Measurements from ENCODE around the gene ANK3.

The ANK3 gene

DNA sequence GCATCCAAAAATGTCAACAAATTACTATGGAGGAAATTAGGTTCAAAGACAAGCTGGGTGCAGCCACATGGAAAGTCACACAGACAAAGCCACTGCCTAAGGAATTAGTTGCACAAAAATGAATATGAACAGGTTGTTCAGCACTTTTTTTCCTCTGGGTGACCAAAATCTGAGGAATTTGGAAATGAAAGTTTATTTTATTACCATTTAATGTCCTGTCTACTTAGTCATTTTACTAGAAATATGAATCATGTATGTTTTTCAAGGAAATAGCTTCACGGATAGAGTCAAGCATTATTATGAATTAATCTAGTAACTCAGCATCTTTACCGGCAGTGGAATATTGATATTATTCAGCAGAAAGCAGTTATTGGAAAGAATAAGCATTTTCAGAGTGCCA, 106.3 kb downstream of the ANK3 start:
- in situ Hi-C loops (cut with MboI; ENCODE audit: low sequenced_read_pairs), result no loop called here

DNA sequence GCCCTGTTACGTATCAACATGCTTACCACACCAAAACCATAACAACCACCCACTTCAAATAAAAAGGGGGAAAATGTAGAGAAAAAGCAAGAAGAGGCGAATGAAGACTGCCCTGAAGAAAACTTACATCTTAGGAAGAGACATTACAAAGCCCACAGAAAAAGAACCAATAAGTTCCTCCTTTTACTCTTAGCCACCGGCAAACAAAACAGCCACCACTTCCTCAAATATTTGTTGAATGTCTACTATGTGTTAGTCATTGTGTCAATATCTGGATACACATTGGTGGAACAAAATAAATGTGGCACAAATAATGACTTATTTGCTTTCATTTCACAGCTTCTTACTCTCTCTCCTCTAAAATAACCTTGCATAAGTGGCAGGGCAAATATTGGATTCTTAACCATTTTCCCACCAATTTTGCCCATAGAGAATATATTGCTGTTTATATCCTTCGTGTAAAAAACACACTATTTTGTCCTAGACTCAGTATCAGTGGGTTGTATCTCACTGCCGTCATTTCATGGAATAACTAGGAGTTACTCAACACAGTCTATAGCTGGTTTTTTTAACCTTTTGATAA, 106.8 kb downstream of the ANK3 start:
- in situ Hi-C loops (cut with MboI; ENCODE audit: low sequenced_read_pairs), result no loop called here

DNA sequence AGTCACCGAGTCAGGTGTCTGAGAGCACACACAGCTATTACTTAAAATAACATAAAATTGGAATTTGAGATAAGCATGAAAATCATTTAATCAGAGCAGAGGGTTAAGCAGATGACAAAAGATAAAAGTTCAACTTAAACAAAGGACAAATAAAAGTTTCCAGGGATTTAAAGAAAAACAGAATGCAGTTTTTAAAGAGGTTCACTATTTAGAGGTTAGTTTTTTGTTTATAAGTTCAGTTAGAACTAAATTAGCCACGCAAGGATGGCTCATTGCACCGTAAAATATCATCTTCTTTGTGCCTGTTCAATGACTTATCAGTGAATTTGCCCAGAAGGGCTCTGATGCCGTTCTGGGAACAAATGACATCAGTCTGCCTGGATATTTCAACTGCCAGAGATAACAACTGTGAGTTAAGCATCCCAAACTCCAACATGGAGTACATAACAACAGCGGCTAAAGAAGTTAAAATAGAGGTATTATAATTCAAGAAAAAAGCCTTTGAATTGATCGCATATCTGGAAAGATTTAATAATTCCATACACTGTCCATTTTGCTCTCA, 107.8 kb downstream of the ANK3 start:
- in situ Hi-C loops (cut with MboI; ENCODE audit: low sequenced_read_pairs), result no loop called here

DNA sequence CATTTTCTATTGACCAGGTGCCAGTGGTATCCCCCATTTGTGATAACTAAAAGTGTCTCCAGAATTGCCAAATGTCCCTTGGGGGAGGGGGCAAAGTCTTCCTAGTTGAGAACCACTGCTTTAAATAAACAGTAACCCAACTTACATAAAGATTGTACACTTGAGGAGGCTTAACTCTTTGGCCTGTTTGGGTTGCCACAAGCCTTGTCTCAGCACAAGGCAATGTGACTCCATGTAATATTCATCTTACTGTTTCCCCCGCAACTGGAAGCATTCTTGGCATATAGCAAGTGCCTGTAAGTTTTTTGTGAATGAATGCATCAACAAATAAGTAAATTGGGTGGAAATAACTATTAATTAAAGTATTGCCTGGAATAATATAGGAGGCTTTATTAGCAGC, 108.3 kb downstream of the ANK3 start:
- in situ Hi-C loops (cut with MboI; ENCODE audit: low sequenced_read_pairs), result no loop called here

DNA sequence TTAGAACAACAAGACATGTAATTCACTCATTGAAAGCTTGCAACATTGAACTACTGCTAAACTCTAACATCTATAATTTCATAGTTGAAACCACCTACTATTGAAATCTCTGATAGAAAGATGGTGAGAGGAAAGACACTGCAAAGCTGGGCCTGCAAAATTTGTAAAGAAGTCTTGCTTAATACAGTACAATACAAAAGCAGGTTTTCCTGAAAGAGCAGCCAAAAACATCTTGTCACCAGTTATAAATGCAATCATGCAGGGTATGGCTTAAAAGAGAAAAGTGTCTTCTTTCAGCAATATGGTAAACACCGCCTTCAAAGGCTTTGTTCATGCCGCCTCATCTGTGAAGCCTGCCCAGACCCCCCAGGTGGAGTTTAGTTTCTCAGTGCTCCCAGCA, 109.2 kb downstream of the ANK3 start:
- in situ Hi-C loops (cut with MboI; ENCODE audit: low sequenced_read_pairs), result no loop called here

DNA sequence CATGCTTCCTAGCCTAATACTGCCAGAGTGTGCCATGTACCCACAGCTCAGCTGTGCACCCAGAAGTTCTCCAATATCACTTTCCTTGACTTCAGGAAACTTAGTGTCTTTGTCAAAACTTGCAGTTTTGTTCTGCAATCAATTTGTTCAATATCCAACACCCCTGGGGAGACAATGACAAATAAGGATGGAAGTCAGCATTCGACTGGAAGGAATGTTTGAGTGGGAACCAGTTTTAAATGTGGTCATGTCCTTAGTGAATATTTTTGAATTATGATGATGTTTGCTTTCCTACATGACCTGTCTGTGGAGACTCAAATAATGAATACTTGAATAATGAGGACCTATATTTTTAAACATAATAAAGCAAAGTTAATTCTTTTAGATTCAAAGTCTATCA, 112.0 kb downstream of the ANK3 start:
- in situ Hi-C loops (cut with MboI; ENCODE audit: low sequenced_read_pairs), result no loop called here

DNA sequence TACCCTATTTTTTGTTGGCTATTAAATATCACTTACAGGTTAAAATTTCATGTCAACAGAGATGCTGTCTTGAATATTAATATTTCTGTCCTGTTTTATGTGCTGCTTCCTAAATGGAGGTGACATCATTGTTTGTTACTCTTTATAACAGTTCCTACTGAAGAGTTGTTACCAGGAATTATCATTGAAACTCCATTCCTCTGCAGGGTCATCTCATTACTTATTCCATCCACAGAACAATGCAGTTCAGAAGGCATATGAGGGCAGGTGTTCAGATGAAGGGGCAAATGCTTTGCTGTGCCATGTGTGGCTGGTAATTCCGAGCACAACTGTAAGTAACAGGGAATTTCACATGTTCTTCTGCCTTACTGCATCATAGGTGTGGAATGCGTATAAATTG, 113.4 kb downstream of the ANK3 start:
- in situ Hi-C loops (cut with MboI; ENCODE audit: low sequenced_read_pairs), result no loop called here

DNA sequence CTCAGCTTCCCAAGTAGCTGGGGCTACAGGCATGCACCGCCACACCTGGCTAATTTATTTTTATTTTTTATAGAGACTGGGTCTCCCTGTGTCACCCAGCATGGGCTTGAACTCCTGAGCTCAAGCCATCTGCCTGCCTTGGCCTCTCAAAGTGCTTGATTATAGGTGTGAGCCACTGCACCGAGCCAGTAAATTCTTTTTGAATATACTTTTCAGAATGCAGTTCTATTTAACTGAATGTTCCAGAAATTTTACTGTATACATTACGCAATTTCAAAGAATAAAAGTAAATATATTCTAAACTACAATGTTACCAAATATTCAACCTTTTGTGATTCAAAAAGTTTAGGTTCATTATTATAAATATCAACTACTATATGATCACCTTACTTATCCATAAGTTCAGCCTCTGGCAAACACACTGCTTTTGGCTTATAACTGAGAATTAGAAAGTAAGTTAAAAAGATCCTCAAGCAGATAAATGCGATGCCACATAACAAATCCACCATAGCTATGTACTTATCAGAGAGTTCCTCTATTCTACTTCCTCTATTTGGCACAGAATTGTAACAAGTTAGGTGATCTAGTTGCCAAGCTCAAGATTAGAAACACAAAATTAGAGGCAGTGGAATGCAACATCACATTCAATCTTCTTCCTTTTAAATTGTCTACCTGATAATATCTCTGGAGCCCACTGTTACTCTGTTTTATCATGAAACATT, 118.2 kb downstream of the ANK3 start:
- in situ Hi-C loops (cut with MboI; ENCODE audit: low sequenced_read_pairs), result no loop called here

DNA sequence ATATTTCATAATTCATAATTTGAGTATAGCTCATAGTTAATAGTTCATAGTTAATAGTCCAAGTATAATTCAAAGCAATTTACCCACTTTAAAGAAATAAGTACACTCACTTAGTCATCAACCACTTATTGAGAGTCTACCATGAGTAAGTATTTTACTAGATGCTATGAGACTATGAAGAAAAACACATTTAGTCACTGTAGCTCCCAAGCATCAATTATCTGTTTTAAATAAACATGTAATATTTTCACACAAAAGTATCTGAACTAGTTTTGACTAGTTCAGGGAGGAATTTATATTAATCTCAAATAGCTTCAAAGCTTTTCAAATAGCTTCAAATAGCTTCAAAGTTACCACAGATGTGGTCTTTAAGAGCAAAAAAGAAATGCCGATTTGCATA, 119.2 kb downstream of the ANK3 start:
- in situ Hi-C loops (cut with MboI; ENCODE audit: low sequenced_read_pairs), result no loop called here

DNA sequence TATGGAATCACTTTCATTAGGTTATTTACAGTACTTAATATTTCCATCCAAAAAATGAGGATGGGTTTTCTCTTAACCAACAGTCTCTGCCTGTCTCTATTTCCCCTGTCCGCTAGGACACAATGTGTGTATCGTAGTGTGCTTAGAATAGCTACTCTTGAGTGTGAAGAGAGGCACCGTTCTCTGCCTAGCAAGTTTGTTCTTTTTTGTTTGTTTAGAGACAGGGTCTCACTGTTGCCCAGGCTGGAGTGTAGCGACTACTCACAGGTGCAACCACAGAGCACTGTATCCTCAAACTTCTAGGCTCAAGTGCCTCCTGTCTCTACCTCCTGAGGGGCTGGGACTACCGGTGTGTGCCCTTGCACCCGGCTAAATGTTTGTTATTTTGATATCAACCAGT, 121.9 kb downstream of the ANK3 start:
- in situ Hi-C loops (cut with MboI; ENCODE audit: low sequenced_read_pairs), result no loop called here

DNA sequence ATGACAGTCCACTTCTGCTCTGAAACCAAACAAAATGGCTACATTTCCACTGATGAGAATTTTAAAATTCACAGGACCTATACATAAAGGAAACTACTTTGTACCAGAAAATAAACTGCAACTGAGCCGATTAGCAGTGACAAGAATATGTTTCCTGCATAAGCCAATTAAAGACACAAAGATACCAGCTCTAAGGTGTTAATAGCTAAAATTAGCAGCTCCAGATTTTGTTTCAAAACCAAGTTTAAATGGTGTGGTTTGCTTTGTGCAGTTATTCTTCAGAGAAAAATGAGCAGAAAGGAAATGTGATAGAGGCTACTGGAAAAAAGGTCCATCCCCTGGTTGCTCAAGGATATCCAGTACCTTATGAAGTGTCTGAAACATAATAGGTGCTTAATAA, 123.2 kb downstream of the ANK3 start:
- in situ Hi-C loops (cut with MboI; ENCODE audit: low sequenced_read_pairs), result no loop called here

DNA sequence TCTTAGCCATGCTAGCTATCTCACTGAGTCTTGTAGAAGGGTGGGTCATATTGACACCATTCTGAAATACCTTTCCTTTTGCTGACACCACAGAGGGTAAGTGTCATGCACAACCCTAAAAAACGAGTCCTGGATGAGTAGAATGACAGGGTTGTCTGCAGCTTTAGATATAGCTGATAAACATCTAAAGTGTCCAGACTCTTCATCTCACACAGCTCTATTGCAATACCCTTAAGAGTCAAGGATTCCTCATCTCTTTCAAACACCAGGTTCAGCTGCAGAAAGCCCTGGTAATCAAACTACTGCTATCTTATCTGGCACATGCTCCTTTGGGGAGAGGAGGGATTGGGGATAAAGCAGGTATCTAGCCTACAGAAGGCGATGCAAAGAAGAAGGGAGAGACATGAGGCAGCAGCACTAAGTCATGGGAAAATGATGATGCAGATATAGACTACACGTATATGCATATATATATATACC, 127.0 kb downstream of the ANK3 start:
- in situ Hi-C loops (cut with MboI; ENCODE audit: low sequenced_read_pairs), result no loop called here

DNA sequence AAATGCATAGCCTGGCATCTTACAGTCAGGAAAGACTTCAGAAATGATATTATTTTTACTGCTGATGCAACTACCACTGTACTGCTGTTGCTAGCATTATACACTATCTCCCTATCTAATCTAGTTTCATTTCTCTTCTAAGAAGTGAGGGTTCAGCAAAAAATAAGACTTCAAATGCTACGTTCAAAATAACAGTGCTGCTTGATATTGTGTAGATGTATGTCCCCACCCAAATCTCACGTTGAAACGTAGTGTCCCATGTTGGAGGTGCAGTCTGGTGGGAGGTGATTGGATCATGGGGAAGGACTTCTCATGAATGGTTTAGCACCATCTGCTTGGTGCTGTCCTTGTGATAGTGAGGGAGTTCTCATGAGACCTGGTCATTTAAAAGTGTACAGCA, 129.4 kb downstream of the ANK3 start:
- in situ Hi-C loops (cut with MboI; ENCODE audit: low sequenced_read_pairs), result no loop called here

DNA sequence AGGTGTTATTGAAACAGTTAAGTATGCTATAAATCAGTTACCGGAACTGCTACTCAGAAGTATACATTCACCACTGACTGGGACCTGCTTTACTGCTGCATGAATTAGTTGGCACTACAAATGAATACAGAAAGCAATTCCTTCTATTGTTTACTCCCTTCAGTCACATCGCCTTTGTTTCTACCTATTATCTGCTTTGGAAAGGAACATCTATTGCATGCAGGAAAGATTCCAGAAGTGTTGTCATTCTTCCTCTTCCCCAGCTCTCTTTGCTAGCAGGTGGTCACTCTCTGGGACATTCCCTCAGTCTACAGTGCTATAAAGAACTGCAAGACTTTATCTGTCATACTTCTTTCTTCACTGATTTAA, 131.3 kb downstream of the ANK3 start:
- in situ Hi-C loops (cut with MboI; ENCODE audit: low sequenced_read_pairs), result no loop called here

DNA sequence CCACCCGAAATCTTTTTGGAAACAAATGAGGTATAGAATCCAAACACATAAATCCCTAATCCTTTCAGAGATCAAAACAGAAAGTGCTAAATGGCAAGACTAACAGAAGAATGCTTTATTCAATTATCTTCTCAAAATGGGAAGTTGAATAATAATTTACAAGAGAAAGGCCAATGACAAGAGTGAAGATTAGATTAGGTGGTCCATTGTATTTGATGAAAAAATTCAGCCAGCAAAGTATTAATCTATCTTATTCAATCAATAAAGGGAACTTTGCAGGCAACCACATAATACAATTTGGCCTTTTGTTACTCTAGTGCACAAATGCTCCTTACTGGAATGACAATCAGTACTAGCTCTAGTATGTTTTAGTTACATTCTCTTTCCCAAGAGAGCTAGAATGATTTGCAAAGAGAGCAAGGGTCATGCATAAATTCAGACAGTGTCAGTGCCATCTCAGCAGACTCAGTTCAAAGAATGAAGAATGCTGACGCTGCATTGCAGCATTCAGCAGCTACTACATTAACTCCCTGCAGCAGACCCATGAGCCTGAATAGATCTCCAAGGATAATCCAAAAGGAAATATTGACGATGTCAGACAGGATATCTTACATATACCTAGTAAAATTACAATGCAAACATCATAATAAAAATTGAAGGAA, 131.8 kb downstream of the ANK3 start:
- in situ Hi-C loops (cut with MboI; ENCODE audit: low sequenced_read_pairs), result no loop called here

DNA sequence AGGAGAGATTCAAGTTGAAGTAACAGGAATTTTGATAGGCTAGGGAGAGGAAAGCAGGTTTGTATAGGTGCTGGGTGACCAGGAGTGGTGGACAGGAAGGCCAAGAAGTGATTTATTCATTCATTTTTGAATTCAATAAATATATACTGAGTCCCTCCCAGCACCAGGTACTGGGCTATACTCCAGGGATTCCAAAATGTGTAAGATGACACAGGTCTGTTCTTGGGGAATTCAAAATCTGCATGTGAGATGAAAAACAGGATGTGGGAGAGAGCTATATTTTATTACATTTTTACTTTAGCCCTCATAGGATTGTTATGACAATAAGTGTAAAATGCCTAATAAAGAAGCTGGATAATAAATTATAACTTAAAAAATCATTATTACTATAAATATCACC, 134.9 kb downstream of the ANK3 start:
- in situ Hi-C loops (cut with MboI; ENCODE audit: low sequenced_read_pairs), result no loop called here

DNA sequence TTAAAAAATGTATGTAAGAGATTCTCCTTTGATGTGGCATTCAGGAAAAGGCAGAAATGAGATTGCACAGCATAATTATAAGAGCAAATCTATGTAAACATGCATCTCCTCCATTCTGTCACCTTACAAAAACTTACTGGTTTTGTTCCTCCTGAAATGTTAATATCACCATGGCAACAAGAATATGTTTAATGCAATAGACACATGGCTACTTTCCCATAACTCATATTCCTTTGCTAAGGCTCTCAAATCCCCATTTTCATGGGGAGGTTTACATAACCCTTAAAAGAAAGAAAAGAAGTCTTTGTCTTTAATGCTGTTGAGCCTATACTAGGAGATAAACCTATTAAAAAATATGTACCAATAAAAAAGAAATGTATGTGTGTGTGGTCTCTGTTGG, 136.2 kb downstream of the ANK3 start:
- in situ Hi-C loops (cut with MboI; ENCODE audit: low sequenced_read_pairs), result no loop called here

DNA sequence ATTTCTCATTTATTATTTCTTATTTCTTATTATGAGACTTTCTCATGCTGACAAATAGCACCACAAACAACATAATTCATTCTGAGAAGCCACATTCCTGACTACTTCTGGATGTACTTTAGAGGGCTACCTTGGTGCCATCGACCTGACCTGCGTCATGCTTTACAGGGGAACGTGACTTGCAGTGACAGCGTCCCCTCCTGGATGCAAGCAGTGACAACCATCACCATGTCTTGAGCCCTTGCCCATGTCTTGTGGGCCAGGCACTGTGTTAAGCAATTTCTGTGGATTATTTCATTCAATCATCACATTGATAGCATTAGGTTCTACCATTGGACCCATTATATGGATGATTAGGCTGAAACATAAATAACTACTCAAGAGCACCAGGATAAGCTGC, 137.0 kb downstream of the ANK3 start:
- in situ Hi-C loops (cut with MboI; ENCODE audit: low sequenced_read_pairs), result no loop called here

DNA sequence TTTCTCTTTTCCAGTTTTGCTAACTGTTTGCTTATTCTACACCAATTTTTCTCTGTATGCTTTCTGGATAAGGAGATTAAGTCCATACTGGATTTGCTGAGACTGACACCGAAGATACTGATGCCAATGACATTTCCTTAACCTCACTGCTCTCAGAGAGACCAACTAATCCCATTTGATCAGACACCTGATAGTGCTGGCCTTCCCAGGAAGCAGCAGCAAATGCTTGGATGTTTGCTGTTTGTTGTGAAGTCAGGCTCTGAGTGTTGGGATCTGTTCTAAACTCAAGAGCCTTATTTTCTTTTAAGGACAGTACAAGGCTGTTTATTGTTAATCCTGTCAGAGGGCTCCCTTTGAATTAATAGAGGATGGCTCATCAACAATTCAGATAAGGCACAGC, 143.3 kb downstream of the ANK3 start:
- in situ Hi-C loops (cut with MboI; ENCODE audit: low sequenced_read_pairs), result no loop called here

DNA sequence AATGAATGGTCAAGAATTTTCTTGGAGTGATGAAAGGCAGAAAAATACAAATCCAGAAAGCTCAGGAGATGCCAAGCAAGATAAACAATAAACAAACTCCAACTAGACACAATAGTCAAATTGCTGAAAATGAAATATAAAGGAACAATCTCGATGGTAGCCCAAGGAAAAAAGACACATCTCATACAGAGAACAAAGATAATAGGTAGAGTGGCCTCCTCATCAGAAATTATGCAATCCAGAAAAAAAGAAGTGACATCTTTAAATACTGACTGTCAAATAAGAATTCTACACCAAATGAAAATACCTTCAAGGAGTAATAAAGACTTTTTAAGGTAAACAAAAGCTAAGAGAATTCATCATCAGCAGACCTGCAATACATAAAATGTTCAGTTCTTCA, 150.4 kb downstream of the ANK3 start:
- in situ Hi-C loops (cut with MboI; ENCODE audit: low sequenced_read_pairs), result no loop called here

DNA sequence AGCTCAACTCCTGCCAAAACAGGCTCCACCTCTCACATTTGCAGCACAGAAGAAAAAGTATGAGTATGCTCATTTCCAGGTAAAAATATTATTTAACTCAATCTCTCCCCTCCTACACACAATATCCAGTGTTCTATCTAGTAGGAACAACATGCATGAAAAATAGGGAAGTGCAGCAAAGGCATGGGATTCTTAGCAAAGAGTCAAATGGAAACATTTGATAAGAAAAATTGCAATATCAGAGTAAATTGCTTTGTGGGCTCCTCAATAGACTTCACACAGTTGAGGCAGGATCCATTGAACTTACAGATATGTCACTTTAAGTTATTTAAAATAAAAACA, 150.9 kb downstream of the ANK3 start:
- in situ Hi-C loops (cut with MboI; ENCODE audit: low sequenced_read_pairs), result no loop called here

Data from hTERT RPE-1 (cell line).